MM.1S (cell line): ENCODE results near the gene TACR2.

Experiments used
- DNase-seq: peaks from one replicate; pipeline ENCODE4 v3.0.0-alpha.2; 2015
- H2AFZ ChIP-seq: fragments of 300-600 bp; sonication (generic); 2 replicates; pipeline ENCODE4 v1.6.0; 2016; ENCODE audit warnings: antibody characterized with exemption, low read length
- H3F3A ChIP-seq: fragments of 300-600 bp; sonication (generic); 2 replicates; pipeline ENCODE4 v1.6.1; 2016; ENCODE audit warnings: mild to moderate bottlenecking, antibody characterized with exemption, low read length, moderate library complexity, mixed read lengths; ENCODE audit not compliant: insufficient read depth
- H3K27ac ChIP-seq: fragments of 300-600 bp; sonication (generic); 2 replicates; pipeline ENCODE4 v1.5.1; 2016; ENCODE audit warnings: mild to moderate bottlenecking, low read length
- H3K27me3 ChIP-seq: fragments of 300-600 bp; sonication (generic); replicated peaks from 2 replicates; pipeline ENCODE4 v1.6.0; 2016; ENCODE audit warnings: low read length; ENCODE audit not compliant: insufficient read depth
- H3K36me3 ChIP-seq: fragments of 300-600 bp; sonication (generic); replicated peaks from 2 replicates; pipeline ENCODE4 v1.6.1; 2016; ENCODE audit warnings: mild to moderate bottlenecking, low read length, mixed read lengths; ENCODE audit not compliant: insufficient read depth
- H3K4me1 ChIP-seq: fragments of 300-600 bp; sonication (generic); 2 replicates; pipeline ENCODE4 v1.6.1; 2016; ENCODE audit warnings: low read length, mixed read lengths
- H3K4me2 ChIP-seq: fragments of 300-600 bp; sonication (generic); 2 replicates; pipeline ENCODE4 v1.6.0; 2016; ENCODE audit warnings: low read depth, low read length
- H3K4me3 ChIP-seq: fragments of 300-600 bp; sonication (generic); 2 replicates; pipeline ENCODE4 v1.5.1; 2016; ENCODE audit warnings: low read length, mixed read lengths
- H3K79me2 ChIP-seq: fragments of 300-600 bp; sonication (generic); 2 replicates; pipeline ENCODE4 v1.6.1; 2016; ENCODE audit warnings: mixed run types, low read length, mixed read lengths
- H3K9ac ChIP-seq: fragments of 300-600 bp; sonication (generic); 2 replicates; pipeline ENCODE4 v1.6.1; 2016; ENCODE audit warnings: low read length, mixed read lengths
- H3K9me2 ChIP-seq: fragments of 300-600 bp; sonication (generic); replicated peaks from 2 replicates; pipeline ENCODE4 v1.6.1; 2016; ENCODE audit warnings: mild to moderate bottlenecking, low read length, mixed read lengths; ENCODE audit not compliant: insufficient read depth
- H3K9me3 ChIP-seq: fragments of 300-600 bp; sonication (generic); replicated peaks from 2 replicates; pipeline ENCODE4 v1.6.1; 2016; ENCODE audit warnings: mild to moderate bottlenecking, low read length, mixed read lengths; ENCODE audit not compliant: insufficient read depth
- H4K20me1 ChIP-seq: fragments of 300-600 bp; sonication (generic); 2 replicates; pipeline ENCODE4 v1.6.1; 2016; ENCODE audit warnings: mild to moderate bottlenecking, low read length, moderate library complexity, mixed read lengths; ENCODE audit not compliant: insufficient read depth
- EZH2 ChIP-seq: fragments of 300-600 bp; sonication (generic); optimal IDR thresholded peaks from 2 replicates; pipeline ENCODE3; 2017; ENCODE audit warnings: low read depth, mild to moderate bottlenecking, antibody characterized with exemption, low read length, mixed read lengths
- EZH2phosphoT487 ChIP-seq: fragments of 300-600 bp; sonication (generic); IDR thresholded peaks from 2 replicates; pipeline ENCODE4 v1.6.1; 2018; ENCODE audit warnings: antibody characterized with exemption, low read length
- TF ChIP-seq, protein P1 (sequence below): fragments of 300-600 bp; sonication (generic); IDR thresholded peaks from 2 replicates; pipeline ENCODE4 v1.5.1; 2016; ENCODE audit warnings: antibody characterized with exemption, low read length, mixed read lengths

The TACR2 gene

DNA sequence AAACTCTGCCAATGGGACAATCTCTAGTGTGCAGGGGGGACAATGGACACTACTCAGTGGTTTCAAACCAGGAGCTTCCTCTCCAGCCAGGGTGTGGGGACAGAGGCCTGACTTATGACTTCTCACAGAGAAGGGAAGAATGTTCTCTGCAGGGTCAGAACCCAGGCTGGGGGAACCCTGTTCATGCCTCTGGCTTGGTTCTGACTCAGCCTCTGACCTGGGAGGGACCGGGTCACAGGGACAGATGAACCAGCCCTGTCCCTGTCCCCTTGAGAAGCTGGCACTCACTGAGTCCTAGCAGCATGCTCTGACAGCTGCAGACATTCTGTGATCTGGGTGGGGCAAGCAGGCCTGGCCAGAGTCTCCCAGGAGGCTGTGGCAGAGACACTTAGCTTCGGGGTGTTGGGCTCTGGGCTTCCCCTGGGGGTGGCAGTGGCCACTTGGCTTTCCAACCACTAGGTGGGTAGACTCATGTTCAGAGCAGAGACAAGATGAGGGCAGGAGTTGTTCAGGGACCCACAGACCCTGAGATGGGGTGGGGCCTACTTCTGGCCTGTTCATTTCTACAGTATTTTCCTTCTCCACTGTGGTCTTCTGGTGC, 48.2 kb upstream of the TACR2 start:
- no peaks in the 10 kb centered on the region for H3K9me3 ChIP-seq
- H3K9me2 ChIP-seq: no peaks in the 10 kb centered on the region
- no peaks in the 10 kb centered on the region for H3K36me3 ChIP-seq
- H3K9ac ChIP-seq: no peak overlapping the region
- no peak overlapping the region for H3K4me3 ChIP-seq
- DNase-seq: no peak
- no peaks in the 10 kb centered on the region for H3K27me3 ChIP-seq
- no peak overlapping the region for H3K27ac ChIP-seq
- no peak overlapping the region for H2AFZ ChIP-seq
- no peaks in the 10 kb centered on the region for H3K4me1 ChIP-seq
- no peaks in the 10 kb centered on the region for H4K20me1 ChIP-seq
- H3K79me2 ChIP-seq: no peaks in the 10 kb centered on the region
- no peaks in the 10 kb centered on the region for H3F3A ChIP-seq
- H3K4me2 ChIP-seq: no peak overlapping the region
- TF ChIP-seq, protein P1, sequence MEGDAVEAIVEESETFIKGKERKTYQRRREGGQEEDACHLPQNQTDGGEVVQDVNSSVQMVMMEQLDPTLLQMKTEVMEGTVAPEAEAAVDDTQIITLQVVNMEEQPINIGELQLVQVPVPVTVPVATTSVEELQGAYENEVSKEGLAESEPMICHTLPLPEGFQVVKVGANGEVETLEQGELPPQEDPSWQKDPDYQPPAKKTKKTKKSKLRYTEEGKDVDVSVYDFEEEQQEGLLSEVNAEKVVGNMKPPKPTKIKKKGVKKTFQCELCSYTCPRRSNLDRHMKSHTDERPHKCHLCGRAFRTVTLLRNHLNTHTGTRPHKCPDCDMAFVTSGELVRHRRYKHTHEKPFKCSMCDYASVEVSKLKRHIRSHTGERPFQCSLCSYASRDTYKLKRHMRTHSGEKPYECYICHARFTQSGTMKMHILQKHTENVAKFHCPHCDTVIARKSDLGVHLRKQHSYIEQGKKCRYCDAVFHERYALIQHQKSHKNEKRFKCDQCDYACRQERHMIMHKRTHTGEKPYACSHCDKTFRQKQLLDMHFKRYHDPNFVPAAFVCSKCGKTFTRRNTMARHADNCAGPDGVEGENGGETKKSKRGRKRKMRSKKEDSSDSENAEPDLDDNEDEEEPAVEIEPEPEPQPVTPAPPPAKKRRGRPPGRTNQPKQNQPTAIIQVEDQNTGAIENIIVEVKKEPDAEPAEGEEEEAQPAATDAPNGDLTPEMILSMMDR: no peak
- no peak for TF ChIP-seq EZH2
- no peak for TF ChIP-seq EZH2phosphoT487

DNA sequence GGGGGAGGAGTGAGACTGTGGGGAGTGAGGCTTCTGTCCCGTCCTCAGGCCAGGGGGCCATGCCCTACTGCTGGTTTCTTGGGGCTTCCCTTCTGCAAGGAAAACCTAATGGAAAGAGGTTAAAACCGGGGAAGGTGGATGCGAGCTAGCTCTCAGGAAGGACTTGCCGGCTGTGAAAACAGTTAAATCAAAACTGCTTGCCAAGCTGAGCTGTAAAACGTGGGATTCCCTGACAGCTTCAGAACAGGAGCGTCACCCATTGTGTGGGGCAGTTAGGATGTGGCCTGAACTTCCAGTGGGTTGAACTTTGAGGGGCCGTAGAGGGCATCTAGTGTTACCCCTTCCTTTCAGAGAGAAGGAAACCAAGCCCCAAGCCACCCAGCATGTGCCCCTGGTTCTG, 47.7 kb upstream of the TACR2 start:
- no peaks in the 10 kb centered on the region for H3K79me2 ChIP-seq
- no peaks in the 10 kb centered on the region for H4K20me1 ChIP-seq
- H3K9ac ChIP-seq: no peak overlapping the region
- H3K9me2 ChIP-seq: no peaks in the 10 kb centered on the region
- H3K4me1 ChIP-seq: no peaks in the 10 kb centered on the region
- H3K27ac ChIP-seq: no peak overlapping the region
- no peak overlapping the region for H2AFZ ChIP-seq
- DNase-seq: no peak
- H3F3A ChIP-seq: no peaks in the 10 kb centered on the region
- H3K4me3 ChIP-seq: no peak overlapping the region
- TF ChIP-seq EZH2phosphoT487 (no peak), EZH2 (no peak)
- TF ChIP-seq, protein P1: no peak
- H3K4me2 ChIP-seq: no peak overlapping the region
- H3K36me3 ChIP-seq: no peaks in the 10 kb centered on the region
- no peaks in the 10 kb centered on the region for H3K27me3 ChIP-seq
- H3K9me3 ChIP-seq: no peaks in the 10 kb centered on the region

DNA sequence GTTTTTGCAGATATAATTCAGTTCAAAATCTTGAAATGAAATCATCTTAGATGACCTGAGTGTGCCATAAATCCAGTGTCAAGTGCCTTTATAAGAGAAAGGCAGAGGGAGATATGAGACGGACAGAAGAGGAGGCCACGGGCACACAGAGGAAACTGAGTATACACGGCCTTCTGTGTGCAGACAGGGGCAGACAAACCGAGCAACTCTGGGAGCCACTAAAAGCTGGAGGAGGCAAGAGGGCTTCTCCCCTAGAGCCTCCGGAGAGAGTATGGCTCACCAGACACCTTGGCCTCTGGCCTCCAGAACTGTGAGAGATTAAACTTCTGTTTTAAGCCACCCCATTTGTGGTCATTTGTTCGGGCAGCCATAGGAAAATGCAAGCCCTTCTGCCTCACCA, 47.2 kb upstream of the TACR2 start:
- H3F3A ChIP-seq: no peaks in the 10 kb centered on the region
- H3K4me2 ChIP-seq: no peak overlapping the region
- H3K36me3 ChIP-seq: no peaks in the 10 kb centered on the region
- no peak overlapping the region for H3K4me3 ChIP-seq
- no peak overlapping the region for H2AFZ ChIP-seq
- no peaks in the 10 kb centered on the region for H3K4me1 ChIP-seq
- DNase-seq: no peak
- no peak overlapping the region for H3K27ac ChIP-seq
- H3K9ac ChIP-seq: no peak overlapping the region
- no peaks in the 10 kb centered on the region for H3K9me3 ChIP-seq
- no peaks in the 10 kb centered on the region for H4K20me1 ChIP-seq
- H3K79me2 ChIP-seq: no peaks in the 10 kb centered on the region
- TF ChIP-seq EZH2: no peak
- TF ChIP-seq EZH2phosphoT487: no peak
- TF ChIP-seq, protein P1: no peak
- H3K27me3 ChIP-seq: no peaks in the 10 kb centered on the region
- no peaks in the 10 kb centered on the region for H3K9me2 ChIP-seq
